ENCODE measurements around the gene PSG2.
"Not testable (repeated sequence)": the region's sequence is repeated elsewhere in the genome, so short reads cannot be mapped to it uniquely, and the experiment has no call there.

PSG2 gene

DNA sequence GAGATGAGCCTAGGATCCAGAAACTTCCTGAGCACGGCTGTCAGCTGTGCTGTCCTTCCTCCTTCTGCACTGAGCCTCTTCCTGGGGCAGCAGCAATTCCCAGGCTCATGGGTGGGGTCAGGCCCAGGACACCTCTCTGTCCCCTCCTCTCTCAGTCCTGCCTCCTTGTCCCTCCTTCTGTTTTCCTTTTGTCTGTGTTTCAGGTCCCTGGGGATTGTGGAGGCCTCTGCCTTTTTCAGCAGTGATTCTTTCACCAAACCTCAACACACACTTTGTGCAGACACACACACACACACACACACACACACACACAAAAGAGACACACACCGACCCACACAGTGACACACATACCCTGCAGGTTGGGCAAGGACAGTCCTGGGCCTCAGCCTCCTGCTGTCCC, at the start of gene PSG2:
Gene PSG2 (minus strand): TSS at position 101 of the 400 bp plus-strand sequence. CDS start 132 bp downstream, outside the sequence.
- not testable (repeated sequence) for DNase-seq

DNA sequence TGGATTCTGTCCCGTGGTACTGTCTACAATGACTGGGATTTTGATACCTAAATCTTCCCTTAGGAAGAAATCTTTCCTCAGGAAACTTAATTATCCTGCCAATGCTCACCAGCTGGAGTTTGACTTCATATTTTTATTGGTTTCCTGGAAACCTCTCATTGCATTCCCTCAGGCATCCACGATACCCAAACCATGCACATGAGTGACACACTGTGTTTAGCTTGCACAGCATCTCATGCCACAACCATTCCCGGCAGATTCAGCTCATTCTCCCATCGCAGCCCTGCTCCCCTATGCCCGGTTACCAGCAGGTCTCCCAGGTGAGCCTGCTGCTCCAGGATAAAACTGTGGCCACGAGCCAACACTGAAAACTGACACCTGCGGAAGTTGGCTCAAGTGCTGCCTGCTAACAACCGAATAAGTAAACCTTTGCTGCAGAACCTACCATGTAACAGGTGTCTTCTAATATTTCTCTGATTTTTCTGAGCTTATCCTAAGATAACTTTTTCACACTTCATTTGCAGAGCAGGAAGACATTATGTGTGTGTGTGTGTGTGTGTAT, 48.9 kb upstream of the PSG2 start:
- DNase-seq = peak; percentile 21

DNA sequence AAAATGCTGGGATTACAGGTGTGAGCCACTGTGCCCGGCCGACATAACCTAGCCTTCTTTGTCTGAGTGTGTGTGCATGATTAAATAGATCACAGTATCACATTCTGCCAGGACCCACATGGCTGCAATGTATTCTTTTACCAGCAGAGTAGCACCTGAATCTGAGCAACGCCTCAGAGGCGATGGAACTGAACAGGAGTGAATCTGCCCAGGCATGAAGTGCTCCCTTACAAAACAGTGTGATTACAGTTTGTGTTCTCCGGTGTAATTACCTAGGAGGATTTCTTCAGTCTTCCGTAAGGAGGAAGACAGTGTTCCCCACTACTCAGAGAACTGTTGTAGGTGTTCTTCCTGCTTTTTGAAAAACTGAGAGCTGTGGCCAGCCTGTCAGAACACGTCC, 46.7 kb upstream of the PSG2 start:
- DNase-seq = not testable (repeated sequence)

DNA sequence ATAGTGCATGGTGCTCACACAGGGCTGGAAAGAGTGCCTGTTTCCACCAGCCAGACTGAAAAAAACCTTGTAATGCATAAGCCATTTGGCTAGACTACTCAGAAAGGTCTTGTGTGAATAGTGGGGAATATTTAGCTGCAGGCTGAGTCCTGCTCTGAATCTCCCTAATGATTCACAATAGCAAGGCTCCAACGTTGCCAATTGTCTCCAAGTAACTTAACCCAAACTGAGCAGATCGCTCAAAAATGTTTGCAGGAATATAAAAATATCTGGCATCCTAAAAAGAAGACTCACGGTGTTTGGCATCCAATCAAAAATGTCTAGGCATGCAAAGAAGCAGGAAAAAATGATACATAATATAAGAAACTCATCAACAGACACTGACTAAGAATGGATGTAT, 44.8 kb upstream of the PSG2 start:
- not testable (repeated sequence) for DNase-seq

DNA sequence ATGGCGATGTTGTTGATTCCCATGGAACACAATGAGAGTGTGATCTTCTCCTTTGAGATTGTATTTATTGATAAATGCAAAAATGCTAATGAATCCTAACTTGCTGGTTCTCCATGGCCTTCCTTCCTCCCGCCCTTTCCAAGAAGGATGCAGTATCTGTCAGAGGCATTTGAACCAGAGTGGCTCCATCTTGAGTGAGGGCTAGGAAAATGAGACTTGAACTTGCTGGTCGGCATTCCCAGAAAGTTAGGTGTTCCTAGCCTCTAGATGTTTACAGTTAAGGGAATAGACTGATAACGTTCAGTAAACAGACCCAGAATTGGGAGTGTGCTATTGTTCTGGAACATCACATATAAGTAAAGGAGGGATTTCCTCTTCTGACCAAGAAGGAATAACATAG, 44.2 kb upstream of the PSG2 start:
- no peak for DNase-seq

DNA sequence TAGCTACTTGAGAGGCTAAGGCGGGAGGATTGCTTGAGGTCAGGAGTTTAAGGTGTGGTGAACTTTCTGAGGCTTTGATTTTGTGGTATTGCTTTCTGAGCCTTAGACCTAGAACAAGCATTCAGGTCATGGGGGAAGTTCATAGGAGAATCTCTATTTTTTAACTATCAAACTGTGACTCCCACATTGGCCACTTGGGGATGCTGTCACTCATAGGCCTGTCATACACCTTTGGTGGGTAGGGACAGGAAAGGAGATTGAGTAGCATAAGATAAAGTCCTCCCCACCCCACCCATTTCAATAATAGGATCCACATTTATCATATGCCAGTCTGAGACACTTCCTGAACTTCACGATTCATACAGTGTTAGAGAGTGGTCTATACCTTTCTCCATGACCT, 41.9 kb upstream of the PSG2 start:
- DNase-seq = no peak

DNA sequence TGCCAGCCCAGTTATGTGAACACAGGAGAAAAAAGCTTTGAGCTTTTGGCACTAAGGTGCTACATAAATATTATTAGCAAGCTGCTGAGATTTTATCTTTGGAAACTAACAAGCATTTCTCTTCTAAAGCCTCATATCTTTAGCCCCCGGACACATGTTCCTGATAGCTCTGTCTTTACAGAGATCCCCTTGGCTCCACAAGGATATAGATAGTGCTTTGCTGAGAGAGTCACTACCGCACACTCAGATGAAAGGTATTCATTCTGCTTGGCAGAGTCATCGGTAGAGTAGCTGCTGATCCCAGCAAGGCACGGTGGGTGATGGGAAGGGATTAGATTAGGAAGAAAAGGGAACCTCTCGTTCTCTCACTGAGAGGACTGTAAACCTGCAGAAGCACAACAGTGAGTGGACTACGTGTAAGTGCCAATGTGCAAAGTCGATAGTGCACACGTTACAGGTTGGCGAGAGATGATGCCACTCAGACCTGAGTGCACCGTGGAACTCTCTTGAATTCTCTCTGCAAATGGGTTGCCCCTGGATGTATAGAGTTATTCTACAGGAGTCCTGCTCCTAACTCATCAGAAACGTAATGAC, 38.0 kb upstream of the PSG2 start:
- not testable (repeated sequence) for DNase-seq

DNA sequence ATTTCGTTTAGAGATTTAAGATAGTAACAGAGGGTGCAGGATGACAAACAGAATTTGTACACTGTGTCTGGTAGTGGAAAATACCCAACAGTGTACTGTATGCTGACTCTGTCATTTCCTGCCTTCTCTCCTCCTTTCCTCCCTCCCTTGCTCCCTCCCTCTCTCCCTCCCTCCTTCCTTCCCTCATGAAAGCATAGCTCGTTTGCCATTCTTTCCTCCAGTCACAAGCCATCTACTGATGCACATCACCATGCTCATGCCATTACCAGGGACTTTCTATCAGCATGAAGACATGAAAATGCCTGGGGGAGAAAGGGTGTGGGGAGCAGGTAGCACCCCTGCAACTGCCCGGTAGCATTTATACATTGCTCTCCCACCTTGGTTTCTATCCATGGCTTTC, 37.0 kb upstream of the PSG2 start:
- not testable (repeated sequence) for DNase-seq

DNA sequence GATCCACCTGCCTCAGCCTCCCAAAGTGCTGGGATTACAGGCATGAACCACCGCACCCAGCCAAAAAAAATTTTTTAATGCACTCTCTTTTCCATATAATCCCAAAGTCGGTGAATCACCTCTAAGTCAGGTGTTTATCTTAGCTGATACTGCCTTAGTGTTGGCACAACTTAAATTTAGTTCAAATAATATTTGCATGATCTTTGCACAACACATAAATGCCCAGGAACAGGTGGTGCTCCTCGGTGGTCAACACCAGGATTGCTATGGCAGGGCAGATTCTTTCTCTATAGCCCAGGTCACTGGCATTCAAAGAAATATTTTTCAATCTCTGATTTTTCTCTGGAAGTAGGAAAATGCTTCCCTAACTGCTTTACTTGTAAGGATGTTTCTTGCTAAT, 33.9 kb upstream of the PSG2 start:
- not testable (repeated sequence) for DNase-seq

DNA sequence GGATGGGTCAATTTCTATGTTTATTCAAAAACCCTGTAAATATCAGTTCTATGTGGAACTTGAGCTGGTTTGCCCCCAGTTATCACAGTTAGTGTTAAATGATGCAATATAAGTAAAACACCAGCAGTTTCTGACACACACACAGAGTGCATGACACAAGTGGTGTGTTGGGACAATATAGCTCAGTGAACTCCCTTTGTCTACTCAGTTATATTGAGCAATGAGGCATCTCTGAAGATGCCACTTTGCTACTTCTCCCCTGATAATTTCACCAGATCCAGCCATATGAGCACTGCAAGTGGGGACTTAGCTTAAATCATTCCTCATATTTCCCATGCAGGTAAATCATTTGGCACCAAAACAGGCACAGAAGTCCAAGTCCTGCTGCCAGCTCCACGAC, 33.0 kb upstream of the PSG2 start:
- DNase-seq = not testable (repeated sequence)

DNA sequence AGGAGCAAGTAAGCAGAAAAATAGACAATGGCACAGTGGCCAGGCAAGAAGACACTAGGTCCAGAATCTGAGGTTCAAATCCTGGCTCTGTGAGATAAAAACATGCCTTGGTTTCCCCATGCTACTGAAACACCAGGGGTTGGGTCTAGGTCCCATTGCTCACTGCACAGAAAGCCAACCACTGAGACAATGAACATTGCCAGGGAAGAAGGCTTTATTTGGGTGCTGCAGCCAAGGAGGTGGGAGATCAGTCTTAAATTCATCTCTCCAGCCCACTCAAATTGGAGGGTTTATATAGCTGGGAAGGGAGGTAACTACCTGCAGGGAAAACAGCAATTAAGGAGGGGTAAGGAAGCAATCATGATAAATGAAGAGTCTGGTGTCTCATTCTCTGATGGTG, 32.6 kb upstream of the PSG2 start:
- not testable (repeated sequence) for DNase-seq

DNA sequence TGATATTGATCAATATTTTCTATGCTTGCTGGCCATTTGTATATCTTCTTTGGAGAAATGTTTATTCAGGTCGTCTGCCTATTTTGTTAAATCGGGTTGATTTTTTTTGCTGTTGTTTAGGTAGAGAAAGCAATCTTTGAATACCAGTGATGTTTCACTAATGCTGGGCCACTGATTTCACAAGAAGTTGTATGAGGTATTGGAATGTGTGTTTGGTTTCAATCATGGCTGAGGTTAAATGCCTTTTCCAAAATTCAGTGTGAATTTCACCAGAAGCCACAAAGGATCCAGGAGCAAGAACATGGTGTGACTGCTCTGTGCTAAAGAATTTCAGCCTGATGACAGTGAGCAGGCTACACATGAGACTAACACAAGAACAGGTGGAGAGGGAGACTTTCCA, 32.1 kb upstream of the PSG2 start:
- DNase-seq = not testable (repeated sequence)

DNA sequence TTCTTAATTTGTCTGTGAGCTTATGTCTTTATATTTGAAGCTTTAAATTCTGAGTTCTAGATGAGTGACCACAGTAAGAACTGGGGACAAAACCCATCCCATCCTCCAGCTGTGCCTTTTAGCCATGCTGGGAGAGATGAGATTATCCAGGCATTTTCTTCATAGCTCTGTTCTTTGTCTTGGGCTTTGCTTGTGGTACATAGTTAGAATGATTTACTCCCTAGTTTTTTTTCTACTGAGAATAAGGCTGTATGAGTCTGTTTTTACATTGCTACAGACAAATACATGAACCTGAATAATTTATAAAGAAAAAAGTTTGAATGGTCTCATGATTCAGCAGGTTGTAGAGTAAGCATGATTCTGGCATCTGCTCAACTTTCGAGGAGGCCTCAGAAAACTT, 24.9 kb upstream of the PSG2 start:
- not testable (repeated sequence) for DNase-seq

DNA sequence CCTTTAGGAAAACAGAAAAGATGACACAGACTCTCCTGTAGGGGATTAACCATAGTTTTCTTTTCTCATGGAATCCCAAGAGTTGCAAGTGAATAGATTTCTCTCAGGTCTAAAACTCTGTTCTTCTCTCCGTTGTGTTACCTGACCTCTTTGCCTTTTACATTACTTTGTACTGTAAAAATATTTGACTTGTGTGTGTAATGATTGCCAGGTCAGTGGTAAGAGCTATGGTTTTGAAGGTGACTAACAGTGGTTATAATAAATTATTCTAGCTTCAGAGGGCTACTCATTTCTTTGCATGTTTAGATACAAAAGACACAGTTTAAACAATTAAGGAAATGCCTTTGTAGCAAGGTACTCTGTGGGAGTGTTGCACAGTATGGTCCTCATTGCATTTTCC, 23.0 kb upstream of the PSG2 start:
- DNase-seq = no peak

DNA sequence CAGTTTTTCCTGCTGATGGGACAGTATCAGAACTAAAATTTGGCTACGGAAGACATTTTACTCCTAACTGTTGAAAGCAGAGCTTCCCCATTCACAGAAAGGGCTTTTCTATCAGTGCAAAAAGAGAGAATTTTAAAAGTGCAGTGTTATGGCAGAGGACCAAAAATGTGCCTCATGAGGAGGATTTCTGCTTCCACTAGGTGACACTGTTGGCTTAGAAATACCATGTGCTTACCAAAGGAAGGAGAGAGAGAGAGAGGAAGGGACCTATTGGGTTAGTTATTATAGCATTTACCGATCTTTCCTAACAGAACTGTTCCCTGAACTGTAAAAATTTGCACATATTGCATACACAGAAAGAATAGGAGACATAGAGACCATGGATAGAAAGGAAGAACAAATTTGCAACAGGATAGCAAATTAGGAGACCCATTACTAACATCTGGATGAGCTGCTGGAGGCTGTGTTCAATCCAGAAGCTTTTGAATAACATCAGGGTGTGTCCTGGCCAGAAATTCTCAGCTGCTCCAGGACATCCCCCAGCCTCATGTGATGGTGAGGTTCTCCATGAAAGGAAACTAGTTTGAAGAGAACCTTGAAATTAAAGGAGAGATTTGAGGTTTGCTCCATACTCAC, 21.8 kb upstream of the PSG2 start:
- not testable (repeated sequence) for DNase-seq

DNA sequence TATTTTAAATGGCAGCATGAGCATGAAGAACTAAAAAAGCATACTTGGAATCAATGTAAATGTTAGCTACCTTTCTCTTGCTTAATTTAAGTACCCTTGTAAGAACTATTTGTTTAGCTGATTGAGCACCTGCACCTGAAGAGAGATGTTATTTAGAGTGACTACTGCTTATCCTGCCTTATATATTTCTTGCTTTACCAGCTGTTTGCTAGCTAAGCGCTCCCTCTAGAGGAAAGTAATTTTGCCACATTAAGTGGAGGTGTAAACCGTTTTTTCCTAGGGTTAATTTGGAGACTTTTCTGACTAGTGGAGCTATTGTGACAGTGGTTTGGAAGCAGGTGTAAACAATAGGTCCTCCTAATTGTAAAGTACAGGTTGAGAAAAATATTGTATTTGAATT, 19.4 kb upstream of the PSG2 start:
- DNase-seq = no peak

DNA sequence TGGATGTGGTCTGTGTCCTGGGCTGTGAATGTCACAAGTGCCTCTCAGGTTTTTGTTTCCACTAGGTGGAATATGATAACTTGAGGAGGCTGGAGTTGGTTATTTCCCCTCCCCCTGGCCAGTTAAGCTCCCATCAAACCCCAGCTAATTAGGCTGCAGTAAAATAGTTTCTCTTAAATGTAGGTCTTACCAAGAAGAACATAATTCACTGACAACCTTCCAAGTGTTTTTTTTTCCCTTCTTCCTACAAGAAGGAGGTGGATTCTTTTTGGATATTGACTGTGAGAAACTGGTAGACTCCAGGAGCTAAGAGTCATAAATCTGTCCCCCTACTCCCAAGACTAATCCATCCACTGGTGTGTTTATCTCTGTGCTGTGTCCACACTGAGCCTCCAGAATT, 15.9 kb upstream of the PSG2 start:
- not testable (repeated sequence) for DNase-seq

DNA sequence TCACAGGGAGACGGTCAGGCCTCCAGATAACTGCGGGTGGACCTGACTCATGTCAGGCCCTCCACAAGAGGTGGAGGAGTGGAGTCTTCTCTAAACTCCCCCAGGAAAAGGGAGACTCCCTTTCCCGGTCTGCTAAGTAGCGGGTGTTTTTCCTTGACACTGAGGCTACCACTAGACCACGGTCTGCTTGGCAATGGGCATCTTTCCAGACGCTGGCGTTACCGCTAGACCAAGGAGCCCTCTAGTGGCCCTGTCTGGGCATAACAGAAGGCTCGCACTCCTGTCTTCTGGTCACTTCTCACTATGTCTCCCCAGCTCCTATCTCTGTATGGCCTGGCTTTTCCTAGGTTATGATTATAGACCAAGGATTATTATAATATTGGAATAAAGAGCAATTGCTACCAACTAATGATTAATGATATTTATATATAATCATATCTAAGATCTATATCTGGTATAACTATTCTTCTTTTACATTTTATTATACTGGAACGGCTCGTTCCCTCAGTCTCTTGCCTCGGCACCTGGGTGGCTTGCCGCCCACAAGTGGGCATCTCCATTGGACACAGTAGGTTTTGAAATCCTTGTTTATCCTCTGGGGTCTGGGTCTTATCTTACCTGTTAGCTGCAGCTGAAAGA, 5.3 kb upstream of the PSG2 start:
- not testable (repeated sequence) for DNase-seq

DNA sequence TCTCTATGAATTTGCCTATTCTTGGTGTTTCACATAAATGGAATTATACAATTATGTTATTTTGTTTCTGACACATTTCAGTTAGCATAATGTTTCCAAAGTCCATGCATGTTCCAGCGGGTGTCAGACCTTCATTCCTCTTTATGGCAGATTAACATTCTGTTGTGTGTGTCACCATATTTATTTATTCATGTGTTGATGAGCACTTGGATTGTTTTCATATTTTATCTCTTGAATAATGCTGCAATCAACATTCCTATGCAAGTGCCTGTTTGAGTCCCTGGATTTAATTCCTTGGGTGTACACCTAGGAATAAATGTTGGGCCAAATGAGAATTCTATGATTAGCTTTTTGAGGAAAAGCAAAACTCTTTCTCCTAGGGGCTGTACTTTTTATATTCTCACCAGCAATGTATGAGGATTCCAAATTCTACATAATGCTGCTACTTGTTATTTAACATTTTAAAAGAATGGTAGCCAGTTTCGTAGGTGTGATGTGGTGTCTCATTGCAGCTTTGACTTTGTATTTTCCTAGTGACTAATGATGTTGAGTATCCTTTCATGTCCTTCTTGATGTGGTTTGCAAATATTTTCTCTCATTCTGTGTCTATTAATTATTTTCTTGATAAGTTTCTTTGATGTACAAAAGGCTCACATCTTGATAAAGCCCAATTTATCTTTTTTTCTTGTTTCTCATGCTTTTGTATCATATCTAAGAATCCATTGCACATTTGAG, 3.5 kb upstream of the PSG2 start:
- not testable (repeated sequence) for DNase-seq

DNA sequence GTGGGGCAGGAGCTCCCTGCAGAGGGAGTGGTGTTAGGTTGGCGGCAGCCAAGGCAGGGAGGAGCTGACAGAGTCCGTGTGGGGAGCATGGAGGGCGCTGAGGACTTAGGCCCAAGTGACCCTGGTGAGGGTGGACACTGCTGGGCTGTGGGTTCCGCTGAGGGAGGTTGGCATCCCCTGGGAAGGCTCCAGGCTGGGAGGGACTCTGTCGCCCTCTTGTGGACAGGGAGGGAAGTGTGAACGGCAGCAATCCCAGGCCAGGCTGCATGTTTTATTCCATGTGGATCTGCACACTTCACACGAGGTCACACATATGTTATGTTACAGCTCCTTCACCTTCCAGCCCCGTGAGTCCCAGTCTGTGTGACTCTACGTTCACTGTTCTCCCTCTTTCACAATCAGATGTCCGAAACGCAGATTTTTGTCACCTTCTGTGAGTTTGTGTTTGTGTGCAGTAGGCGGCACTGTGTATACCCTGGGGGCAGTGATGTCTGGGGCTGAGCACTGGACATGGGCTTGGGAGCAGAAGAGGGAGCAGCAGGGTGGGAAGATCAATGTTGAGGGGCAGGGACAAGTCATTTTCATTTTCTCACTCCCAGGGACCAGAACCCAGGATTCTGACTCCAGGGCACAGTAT, 1.8 kb upstream of the PSG2 start:
- not testable (repeated sequence) for DNase-seq

DNA sequence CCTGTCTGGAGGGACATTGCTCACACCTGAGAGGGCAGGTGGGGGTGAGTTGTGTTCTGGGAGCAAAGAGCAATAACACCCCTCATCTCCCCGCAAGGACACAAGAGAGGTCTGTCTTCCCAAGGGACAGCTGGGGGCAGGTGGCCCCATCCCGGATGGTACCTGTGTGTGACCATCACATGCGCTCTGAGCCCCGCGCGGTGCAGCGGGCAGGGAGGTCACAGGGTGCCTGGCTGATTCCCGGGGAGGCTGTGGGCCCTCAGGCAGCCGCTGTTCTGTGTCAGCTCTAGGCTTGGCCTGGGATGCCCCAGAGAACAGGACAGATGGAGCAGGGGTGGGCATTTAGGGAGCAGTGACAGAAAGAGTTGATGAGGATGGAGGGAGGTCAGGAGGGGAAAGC, 1.2 kb upstream of the PSG2 start:
- DNase-seq = not testable (repeated sequence)

DNA sequence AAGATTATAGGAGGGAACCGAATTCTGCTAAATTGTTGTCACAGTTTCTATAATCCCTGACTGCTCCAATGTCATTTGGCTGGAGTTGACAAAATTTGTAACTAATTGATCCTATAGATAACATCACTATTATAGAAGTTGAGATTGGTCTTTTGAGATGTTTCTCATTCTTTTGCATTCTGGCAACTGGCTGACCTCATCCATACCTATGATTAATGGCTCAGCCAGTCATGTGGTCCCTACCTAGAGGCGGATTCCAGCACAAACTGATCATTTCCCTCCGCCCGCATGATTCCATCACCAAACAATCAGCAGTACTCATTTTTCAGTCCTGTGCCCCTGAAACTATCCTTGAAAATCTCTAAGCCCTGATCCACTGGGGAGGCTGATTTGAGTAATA, 4.2 kb downstream of the PSG2 start:
- DNase-seq = no peak

DNA sequence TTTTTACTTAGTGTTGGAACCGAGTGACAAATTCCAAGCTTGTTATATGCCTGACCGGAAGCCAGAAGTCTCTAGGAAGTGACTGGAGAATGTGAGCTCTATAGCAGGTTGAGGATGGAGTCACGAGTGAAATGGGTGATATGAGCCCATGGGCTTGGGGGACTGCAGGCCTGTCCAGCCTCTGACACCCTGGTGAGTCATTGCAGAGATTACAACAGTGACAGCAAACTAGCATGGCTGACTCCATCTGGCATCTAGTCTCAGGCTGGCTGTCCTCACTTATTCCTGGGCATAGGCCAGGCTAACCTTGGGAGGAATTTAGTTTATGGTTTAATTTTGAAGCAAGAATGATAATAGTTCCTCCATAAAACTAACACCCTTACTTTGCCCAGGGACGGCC, 4.6 kb downstream of the PSG2 start:
- DNase-seq = not testable (repeated sequence)
